Smooth muscle cell of the brain vasculature (primary cell): ENCODE measurements around the gene ZNF274.
"Not testable (repeated sequence)": the region's sequence is repeated elsewhere in the genome, so short reads cannot be mapped to it uniquely, and the experiment has no call there.

Experiments used
- DNase-seq: peaks from one replicate; pipeline ENCODE4 v3.0.0-alpha.2; 2012; ENCODE audit warnings: low read depth, low spot score

Gene ZNF274

GRCh38 chr19:58182989-58183816, at the start of gene ZNF274:
Gene ZNF274, plus strand, starts transcription at chr19:58183061. Its CDS starts 905 bp downstream, at chr19:58183966.
- DNase-seq = peak; percentile 60

GRCh38 chr19:58134244-58134643, 48.6 kb upstream of the ZNF274 start:
- DNase-seq = no peak

- DNase-seq = no peak
Measured at GRCh38 chr19:58145849-58146248, 37.0 kb upstream of the ZNF274 start.

- DNase-seq = not testable (repeated sequence)
Measured at GRCh38 chr19:58147475-58147874, 35.4 kb upstream of the ZNF274 start.

GRCh38 chr19:58150328-58150921, 32.4 kb upstream of the ZNF274 start, which contains the start of gene ZNF329:
Gene ZNF329, minus strand, starts transcription at chr19:58150789. Its CDS starts 21,286 bp downstream, at chr19:58129503.
- DNase-seq = peak; percentile 33

GRCh38 chr19:58153386-58153785, 29.5 kb upstream of the ZNF274 start:
- DNase-seq = no peak

- DNase-seq = no peak
Measured at GRCh38 chr19:58154287-58154678, 28.6 kb upstream of the ZNF274 start.

GRCh38 chr19:58154679-58155648, 27.9 kb upstream of the ZNF274 start:
- peak; percentile 80 for DNase-seq

GRCh38 chr19:58157045-58157728, 25.7 kb upstream of the ZNF274 start:
- no peak for DNase-seq

GRCh38 chr19:58166268-58166667, 16.6 kb upstream of the ZNF274 start:
- DNase-seq = no peak

GRCh38 chr19:58166708-58167280, 16.1 kb upstream of the ZNF274 start:
- no peak for DNase-seq

- no peak for DNase-seq
Measured at GRCh38 chr19:58170860-58171259, 12.0 kb upstream of the ZNF274 start.

GRCh38 chr19:58181902-58182576, 822 bp upstream of the ZNF274 start:
- DNase-seq = no peak

GRCh38 chr19:58182577-58182988, 278 bp upstream of the ZNF274 start:
- DNase-seq = no peak

GRCh38 chr19:58183817-58184215, 955 bp downstream of the ZNF274 start:
- DNase-seq = no peak

- DNase-seq = no peak
Measured at GRCh38 chr19:58196901-58197616, 14.2 kb downstream of the ZNF274 start.

GRCh38 chr19:58203814-58204475, 21.1 kb downstream of the ZNF274 start:
- DNase-seq = no peak

- no peak for DNase-seq
Measured at GRCh38 chr19:58204566-58204965, 21.7 kb downstream of the ZNF274 start.

GRCh38 chr19:58209577-58209976, 26.7 kb downstream of the ZNF274 start:
- DNase-seq = no peak
